Stomach (tissue), 4 donors: ENCODE results near the gene JAML.

Source experiments
- CTCF ChIP-seq, 7 experiments: fragments of 450-650 bp in 4 of 7; fragments of 200-600 bp in 3 of 7; sonication (generic) in 3 of 7; IDR thresholded peaks; one replicate each; pipeline ENCODE4 v1.5.1; 2016 to 2019; ENCODE audit warnings: antibody characterized with exemption in 7 of 7, control low read depth in 2 of 7, mild to moderate bottlenecking in 1 of 7
- POLR2A ChIP-seq, 4 donors: fragments of 450-650 bp; IDR thresholded peaks; one replicate each; pipeline ENCODE4 v1.6.1; 2016; ENCODE audit warnings: antibody characterized with exemption in 4 of 4, control low read depth in 2 of 4, mild to moderate bottlenecking in 1 of 4, moderate library complexity in 1 of 4
- POLR2AphosphoS5 ChIP-seq, 3 donors: sonication (generic); formaldehyde crosslinking; IDR thresholded peaks; one replicate each; pipeline ENCODE4 v1.6.1; 2016; ENCODE audit warnings: antibody characterized with exemption in 3 of 3

DNA sequence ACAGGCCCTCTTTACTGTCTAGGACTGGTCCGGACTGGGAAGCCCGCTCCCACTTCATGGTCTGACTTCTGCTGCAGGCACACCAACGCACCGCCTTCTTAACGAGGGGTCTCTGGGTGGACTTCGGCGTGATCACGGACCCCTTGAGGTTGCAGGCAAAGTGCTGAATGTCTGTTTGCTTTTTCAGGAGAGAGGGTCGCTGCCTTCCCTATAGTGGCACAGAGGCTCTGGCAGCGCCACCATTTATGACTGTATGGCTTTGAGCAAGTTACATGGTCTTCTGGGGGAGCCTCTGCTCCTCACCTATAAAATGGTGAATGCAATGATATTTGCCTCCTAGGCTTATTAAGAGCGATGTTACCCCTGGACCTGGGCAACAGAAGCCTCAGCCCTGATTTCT, 70.8 kb downstream of the JAML start:
- TF ChIP-seq CTCF (IDR thresholded peaks at IDR 0.05): no peak
- TF ChIP-seq POLR2AphosphoS5 (IDR thresholded peaks at IDR 0.05): no peak
- TF ChIP-seq POLR2A (IDR thresholded peaks at IDR 0.05): no peak
